Prostate gland (tissue), 2 donors: ENCODE results near the gene PDGFRB. TPM values are rescaled to one million over a fixed set of nuclear protein-coding genes. Genes with fewer than 3 reads are reported as not detected.
"Not testable (repeated sequence)": the region's sequence is repeated elsewhere in the genome, so short reads cannot be mapped to it uniquely, and the experiment has no call there.

Experiments used
- DNase-seq: peaks from one replicate; pipeline ENCODE4 v3.0.0-alpha.2; 2019; ENCODE audit warnings: low spot score
- H3K27ac ChIP-seq, 2 donors: fragments of 200-600 bp; sonication (generic); 2 replicates each; pipeline ENCODE4 v1.5.1; 2017 to 2019
- H3K27me3 ChIP-seq: fragments of 200-600 bp; sonication (generic); replicated peaks from 2 replicates; pipeline ENCODE4 v1.5.1; 2019; ENCODE audit not compliant: insufficient read depth
- H3K36me3 ChIP-seq, 2 donors: fragments of 200-600 bp; sonication (generic); 1 replicate in 1 of 2; 2 replicates in 1 of 2; pipeline versions ENCODE4 v1.5.1 to v1.8.1; 2017 to 2019
- H3K4me1 ChIP-seq: fragments of 200-600 bp; sonication (generic); replicated peaks from 2 replicates; pipeline ENCODE4 v1.5.1; 2019
- H3K4me3 ChIP-seq, 2 donors: fragments of 200-600 bp; sonication (generic); 2 replicates each; pipeline ENCODE4 v1.5.1; 2017 to 2019
- H3K9me3 ChIP-seq: fragments of 200-600 bp; sonication (generic); 2 replicates; pipeline ENCODE4 v1.5.1; 2017
- POLR2A ChIP-seq: fragments of 450-650 bp; IDR thresholded peaks from one replicate; pipeline ENCODE4 v1.6.1; 2016; ENCODE audit warnings: antibody characterized with exemption, mild to moderate bottlenecking
- POLR2AphosphoS5 ChIP-seq: sonication (generic); formaldehyde crosslinking; IDR thresholded peaks from one replicate; pipeline ENCODE4 v1.6.1; 2017; ENCODE audit warnings: antibody characterized with exemption
- WGBS: methylation state at CpG from one replicate; pipeline ENCODE4 v1.1.5; 2018; 5-methylcytosine and 5-hydroxymethylcytosine counted together
- intact Hi-C: fragments of 100-400 bp; cut with DNase I; formaldehyde crosslinking; loops from one replicate; pipeline ENCODE4 v1.14.2; 2022
- total RNA-seq, 2 donors: library from RNA; depleted of rRNA; stranded (reverse); fragments of >200 nt; gene quantifications; one replicate each; pipeline ENCODE4 v1.1.0, GENCODE V29; 2016
- TF ChIP-seq, protein P1 (sequence below), 4 experiments: fragments of 200-600 bp in 2 of 4; fragments of 450-650 bp in 2 of 4; sonication (generic) in 2 of 4; IDR thresholded peaks; 1 replicate in 3 of 4; 2 replicates in 1 of 4; pipeline ENCODE4 v1.5.1; 2016 to 2019; ENCODE audit warnings: antibody characterized with exemption in 4 of 4, mild to moderate bottlenecking in 2 of 4, moderate library complexity in 2 of 4

Gene PDGFRB
- total RNA-seq, 2 donors from 2014 or later, result 14.5 to 161 TPM

DNA sequence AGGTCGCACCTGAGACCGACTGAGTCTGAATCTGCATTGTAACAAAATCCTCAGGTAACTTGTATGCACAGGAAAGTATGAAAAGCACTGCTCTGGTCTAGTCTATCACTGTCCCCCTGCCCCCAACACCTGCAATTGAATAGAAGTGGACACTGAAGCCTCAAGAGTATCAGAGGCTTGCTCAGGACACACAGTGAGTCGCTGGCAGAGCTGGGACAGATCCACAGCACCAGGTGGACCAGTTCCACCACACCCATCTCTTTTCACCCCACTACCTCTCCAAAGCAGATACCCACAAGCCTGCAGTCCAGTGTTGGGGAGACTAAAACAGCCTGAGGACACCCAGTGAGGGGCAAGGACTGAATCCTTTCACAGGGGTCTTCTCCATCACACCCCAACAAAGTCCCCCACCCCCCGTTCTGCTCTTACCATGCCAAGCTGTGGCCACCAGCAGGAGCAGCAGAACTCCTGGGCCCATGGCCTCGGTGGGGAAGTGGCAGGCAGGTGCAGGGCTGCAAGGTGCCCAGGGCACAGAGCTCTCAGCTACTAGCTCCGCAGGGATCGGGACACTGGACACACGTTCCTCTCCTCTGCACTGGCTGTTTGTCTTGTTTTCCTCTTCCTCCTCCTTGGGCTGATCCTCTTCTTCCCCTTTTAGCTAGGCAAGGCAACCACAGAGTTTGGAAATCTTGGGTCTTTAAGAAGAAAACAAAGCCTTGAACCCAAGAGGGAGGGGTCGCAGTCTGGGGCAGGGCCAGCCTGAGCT is 69.5 kb downstream of the PDGFRB start, which contains the start of gene CSF1R:
Gene CSF1R (minus strand): TSS at position 605 of the 766 bp plus-strand sequence. CDS start 127 bp downstream, at position 478.
- Histone ChIP-seq H3K9me3 (no peaks in the 10 kb centered on the region), H3K27ac (no peak within 1 kb of the TSS), H3K27me3 (no peaks in the 10 kb centered on the region), H3K4me3 (no peak within 1 kb of the TSS), H3K4me1 (no peaks in the 10 kb centered on the region), H3K36me3 (no peaks in the 10 kb centered on the region)
- TF ChIP-seq POLR2AphosphoS5, result no peak
- TF ChIP-seq, protein P1, sequence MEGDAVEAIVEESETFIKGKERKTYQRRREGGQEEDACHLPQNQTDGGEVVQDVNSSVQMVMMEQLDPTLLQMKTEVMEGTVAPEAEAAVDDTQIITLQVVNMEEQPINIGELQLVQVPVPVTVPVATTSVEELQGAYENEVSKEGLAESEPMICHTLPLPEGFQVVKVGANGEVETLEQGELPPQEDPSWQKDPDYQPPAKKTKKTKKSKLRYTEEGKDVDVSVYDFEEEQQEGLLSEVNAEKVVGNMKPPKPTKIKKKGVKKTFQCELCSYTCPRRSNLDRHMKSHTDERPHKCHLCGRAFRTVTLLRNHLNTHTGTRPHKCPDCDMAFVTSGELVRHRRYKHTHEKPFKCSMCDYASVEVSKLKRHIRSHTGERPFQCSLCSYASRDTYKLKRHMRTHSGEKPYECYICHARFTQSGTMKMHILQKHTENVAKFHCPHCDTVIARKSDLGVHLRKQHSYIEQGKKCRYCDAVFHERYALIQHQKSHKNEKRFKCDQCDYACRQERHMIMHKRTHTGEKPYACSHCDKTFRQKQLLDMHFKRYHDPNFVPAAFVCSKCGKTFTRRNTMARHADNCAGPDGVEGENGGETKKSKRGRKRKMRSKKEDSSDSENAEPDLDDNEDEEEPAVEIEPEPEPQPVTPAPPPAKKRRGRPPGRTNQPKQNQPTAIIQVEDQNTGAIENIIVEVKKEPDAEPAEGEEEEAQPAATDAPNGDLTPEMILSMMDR (IDR thresholded peaks at IDR 0.05), result no peak
- no peak for TF ChIP-seq POLR2A
- no peak for DNase-seq
- WGBS, result 88% methylated on average over 9 of the region's 9 CpGs
- intact Hi-C loops, result no loop called here

DNA sequence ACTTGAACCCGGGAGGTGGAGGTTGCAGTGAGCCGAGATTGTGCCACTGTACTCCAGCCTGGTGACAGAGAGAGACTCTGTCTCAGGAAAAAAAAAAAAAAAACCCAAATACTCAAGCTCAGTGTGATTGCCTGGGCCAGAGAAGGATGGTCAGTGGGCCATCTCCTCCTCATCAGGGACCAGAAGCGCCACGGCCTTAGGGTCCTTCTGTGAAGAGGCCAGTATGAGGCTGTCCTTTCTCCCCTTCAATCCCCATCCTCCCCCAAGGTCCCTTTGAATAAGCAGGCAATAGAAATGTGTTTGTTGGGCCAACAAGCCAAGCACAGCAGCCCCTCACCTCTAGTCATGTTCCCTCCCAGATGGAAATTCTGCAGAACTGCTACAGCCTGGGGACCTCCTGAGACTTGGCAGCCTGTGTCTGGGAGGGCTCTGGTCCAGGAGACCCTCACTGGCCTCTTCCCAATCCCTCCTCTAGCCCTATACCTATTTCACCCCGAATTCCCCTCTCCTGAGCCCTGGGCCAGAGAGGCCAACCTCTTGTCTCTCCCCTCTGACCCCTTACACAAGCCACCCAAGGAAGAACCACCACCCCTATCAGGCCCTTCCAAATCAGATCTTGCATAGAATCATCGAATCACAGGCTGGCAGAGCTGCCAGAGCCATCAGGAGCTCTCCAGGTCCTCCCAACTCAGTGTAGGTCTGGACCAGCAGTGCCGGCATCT is 70.3 kb downstream of the PDGFRB start:
- no peaks in the 10 kb centered on the region for H3K36me3 ChIP-seq
- DNase-seq, result no peak
- WGBS, result 90% methylated on average over 7 of the region's 7 CpGs
- H3K27ac ChIP-seq, result no peak overlapping the region
- H3K4me3 ChIP-seq, result no peak overlapping the region
- TF ChIP-seq POLR2A (no peak), POLR2AphosphoS5 (no peak)
- TF ChIP-seq, protein P1 (IDR thresholded peaks at IDR 0.05), result no peak
- H3K27me3 ChIP-seq, result no peaks in the 10 kb centered on the region
- intact Hi-C loops, result no loop called here
- H3K9me3 ChIP-seq, result no peaks in the 10 kb centered on the region
- H3K4me1 ChIP-seq, result no peaks in the 10 kb centered on the region

DNA sequence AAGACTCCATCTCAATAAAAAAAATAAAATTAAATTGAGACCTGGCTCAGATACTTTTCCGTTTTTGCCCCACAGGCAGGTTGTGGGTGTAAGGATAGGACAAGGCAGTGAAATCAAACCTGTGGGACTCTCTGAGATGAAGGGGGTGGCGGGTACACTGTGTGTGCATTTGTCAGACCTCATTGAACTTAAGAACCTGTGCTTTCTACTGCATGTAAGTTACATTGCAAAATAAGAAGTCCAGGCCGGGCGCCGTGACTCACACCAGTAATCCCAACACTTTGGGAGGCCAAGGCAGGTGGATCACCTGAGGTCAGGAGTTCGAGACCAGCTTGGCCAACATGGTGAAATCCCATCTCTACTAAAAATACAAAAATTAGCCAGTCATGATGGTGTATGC is 70.9 kb downstream of the PDGFRB start:
- H3K27ac ChIP-seq, H3K4me1 ChIP-seq, intact Hi-C loops, H3K9me3 ChIP-seq, H3K36me3 ChIP-seq, H3K27me3 ChIP-seq, H3K4me3 ChIP-seq, DNase-seq: not testable (repeated sequence)
- WGBS, result 97% methylated on average over 6 of the region's 6 CpGs

GRCh38 chr5:150082889-150083288 is 72.8 kb downstream of the PDGFRB start:
- Histone ChIP-seq H3K4me3 (no peak overlapping the region), H3K4me1 (no peaks in the 10 kb centered on the region), H3K27ac (no peak overlapping the region), H3K9me3 (no peaks in the 10 kb centered on the region), H3K36me3 (no peaks in the 10 kb centered on the region), H3K27me3 (no peaks in the 10 kb centered on the region)
- no peak for DNase-seq
- 89% methylated on average over 6 of the region's 6 CpGs for WGBS
- intact Hi-C loops, result no loop called here
- no peak for TF ChIP-seq POLR2AphosphoS5
- TF ChIP-seq, protein P1 (IDR thresholded peaks at IDR 0.05), result no peak
- TF ChIP-seq POLR2A, result no peak

DNA sequence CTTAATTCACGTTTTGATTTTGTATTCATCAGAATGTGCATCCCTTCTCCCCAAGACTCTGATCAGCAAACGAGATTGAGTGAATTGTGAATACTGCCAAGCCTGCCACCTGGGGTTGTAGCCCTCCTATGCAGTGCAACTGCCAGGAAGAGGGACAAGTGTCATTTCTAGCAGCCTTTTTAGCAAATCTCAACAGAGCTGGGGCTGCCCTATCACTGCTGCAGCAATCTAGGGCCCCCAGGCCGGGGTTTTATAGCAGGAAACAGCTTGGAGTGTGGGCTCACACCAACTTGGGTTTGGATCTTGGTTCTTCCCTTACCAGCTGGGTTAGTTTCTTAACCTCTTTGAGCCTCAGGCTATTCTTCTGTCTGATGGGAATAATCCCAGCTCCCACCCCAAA is 73.3 kb downstream of the PDGFRB start:
- Histone ChIP-seq H3K27ac (no peak overlapping the region), H3K4me1 (no peaks in the 10 kb centered on the region), H3K36me3 (no peaks in the 10 kb centered on the region), H3K27me3 (no peaks in the 10 kb centered on the region), H3K9me3 (no peaks in the 10 kb centered on the region), H3K4me3 (no peak overlapping the region)
- no peak for DNase-seq
- intact Hi-C loops, result no loop called here
- no peak for TF ChIP-seq POLR2AphosphoS5
- TF ChIP-seq POLR2A, result no peak
- TF ChIP-seq, protein P1 (IDR thresholded peaks at IDR 0.05), result no peak
- 58% methylated on average over 3 of the region's 3 CpGs for WGBS
